ENCODE results near the gene THSD7A.

GRCh38 chr7:11331128-11332102 lies 500.6 kb downstream of the THSD7A start:
- TF ChIP-seq CTCF (conservative IDR thresholded peaks at IDR 0.05) = no peak
- no peak for TF ChIP-seq EZH2 (IDR thresholded peaks at IDR 0.05; ENCODE audit: low read depth)
